Mesothelial cell of epicardium (in vitro differentiated cells): ENCODE measurements around the gene TSEN2. TPM values are rescaled to one million over a fixed set of nuclear protein-coding genes. Genes with fewer than 3 reads are reported as not detected.
A peak's percentile ranks its signal among the peaks of the same experiment; 100 is the strongest.

Experiments used
- DNase-seq, 2 experiments: peaks; one replicate each; pipeline ENCODE4 v3.0.0; 2021; ENCODE audit warnings: low spot score in 2 of 2; ENCODE audit not compliant: unreplicated experiment in 2 of 2
- H3K27ac Mint-ChIP-seq: 2 replicates; pipeline ENCODE4 v1.8.0; 2021; ENCODE audit warnings: mixed read lengths
- H3K27me3 Mint-ChIP-seq: 2 replicates; pipeline ENCODE4 v1.8.0; 2021; ENCODE audit warnings: low read depth, mixed read lengths
- H3K36me3 Mint-ChIP-seq: 2 replicates; pipeline ENCODE4 v1.8.0; 2021; ENCODE audit warnings: mixed read lengths
- H3K4me1 Mint-ChIP-seq: 2 replicates; pipeline ENCODE4 v1.8.0; 2021; ENCODE audit warnings: mixed read lengths
- H3K4me3 Mint-ChIP-seq: 2 replicates; pipeline ENCODE4 v1.8.0; 2021; ENCODE audit warnings: mild to moderate bottlenecking, moderate library complexity, mixed read lengths
- H3K9me3 Mint-ChIP-seq: 2 replicates; pipeline ENCODE4 v1.8.0; 2021; ENCODE audit warnings: mixed read lengths
- CTCF ChIP-seq: fragments of 200-600 bp; sonication (generic); IDR thresholded peaks from one replicate; pipeline ENCODE4 v1.5.0; 2021; ENCODE audit warnings: antibody characterized with exemption; ENCODE audit not compliant: unreplicated experiment
- total RNA-seq: library from RNA; stranded (reverse); gene quantifications from 3 replicates; pipeline ENCODE4 v1.2.1, GENCODE V29; 2021

The TSEN2 gene
- total RNA-seq, 1 donor from 2014 or later: 29.0 TPM

GRCh38 chr3:12558706-12559105, 74.4 kb downstream of the TSEN2 start:
- DNase-seq: no peak
- peaks cover 57% of the 10 kb centered on the region for H3K4me1 Mint-ChIP-seq
- H3K9me3 Mint-ChIP-seq: no peaks in the 10 kb centered on the region
- H3K27ac Mint-ChIP-seq: peak overlapping the region; percentile 97
- no peaks in the 10 kb centered on the region for H3K36me3 Mint-ChIP-seq
- peaks cover 6% of the 10 kb centered on the region for H3K27me3 Mint-ChIP-seq
- H3K4me3 Mint-ChIP-seq: peak overlapping the region; percentile 82
- no peak for TF ChIP-seq CTCF

- peak overlapping the region; percentile 23 for H3K4me3 Mint-ChIP-seq
- no peak for TF ChIP-seq CTCF
- DNase-seq: no peak
- H3K9me3 Mint-ChIP-seq: no peaks in the 10 kb centered on the region
- H3K36me3 Mint-ChIP-seq: peaks cover 2% of the 10 kb centered on the region
- peaks cover 59% of the 10 kb centered on the region for H3K4me1 Mint-ChIP-seq
- peaks cover 2% of the 10 kb centered on the region for H3K27me3 Mint-ChIP-seq
- H3K27ac Mint-ChIP-seq: peak overlapping the region; percentile 97
Measured at GRCh38 chr3:12559520-12559919, 75.2 kb downstream of the TSEN2 start.

DNA sequence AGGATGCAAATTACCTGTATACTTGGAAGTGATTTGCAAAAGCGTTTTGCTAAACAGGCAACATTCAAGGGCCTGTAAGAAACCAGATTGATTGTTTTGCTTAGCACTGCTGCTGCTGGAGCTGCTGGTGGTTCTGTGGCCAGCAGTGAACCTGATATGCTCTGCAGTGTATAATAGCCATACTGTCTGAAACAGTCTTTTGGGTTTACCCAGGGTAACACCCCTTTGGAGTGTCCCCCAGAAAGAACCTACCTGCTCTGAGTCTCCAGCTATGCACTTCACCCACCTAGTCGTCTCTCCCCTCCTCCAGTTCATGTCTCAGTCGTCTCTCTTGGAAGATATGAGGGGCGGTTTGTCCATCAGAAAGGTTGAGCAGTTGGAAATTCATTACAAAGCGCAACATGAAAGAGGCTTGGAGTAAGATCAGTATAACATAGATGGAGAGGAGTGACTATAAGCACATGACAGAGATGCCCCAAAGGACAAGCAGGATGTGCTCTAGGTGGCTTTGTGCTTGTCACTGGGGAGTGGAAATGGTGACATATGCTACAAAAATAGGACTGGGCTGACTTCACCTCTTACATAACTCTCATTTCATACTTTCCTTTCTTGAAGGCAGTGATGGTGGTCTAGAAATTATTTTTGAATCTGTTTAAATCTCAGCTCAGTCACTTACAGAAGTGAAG, 76.4 kb downstream of the TSEN2 start:
- Mint-ChIP-seq H3K27me3 (no peaks in the 10 kb centered on the region), H3K9me3 (no peaks in the 10 kb centered on the region), H3K4me3 (no peak overlapping the region), H3K4me1 (peaks cover 63% of the 10 kb centered on the region), H3K27ac (peak overlapping the region; percentile 58), H3K36me3 (peaks cover 10% of the 10 kb centered on the region)
- DNase-seq: no peak
- TF ChIP-seq CTCF: no peak

DNA sequence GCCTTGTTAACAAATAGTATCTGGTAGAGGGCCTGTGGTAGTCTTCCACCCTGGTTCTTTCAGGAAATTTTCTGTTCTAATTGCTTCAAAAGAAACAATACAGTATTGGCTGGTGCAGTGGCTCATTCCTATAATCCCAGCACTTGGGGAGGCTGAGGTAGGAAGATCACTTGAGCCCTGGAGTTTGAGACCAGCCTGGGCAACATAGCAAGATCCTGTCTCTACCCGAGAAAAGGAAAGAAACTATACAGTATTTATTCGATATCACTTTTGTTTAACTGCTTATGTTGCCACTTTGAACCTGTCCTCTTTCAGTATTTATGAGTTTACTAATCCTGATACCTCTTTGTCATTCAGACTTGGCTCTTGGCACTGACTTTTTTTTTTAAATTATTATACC, 77.1 kb downstream of the TSEN2 start:
- peaks cover 4% of the 10 kb centered on the region for H3K9me3 Mint-ChIP-seq
- H3K4me3 Mint-ChIP-seq: no peak overlapping the region
- H3K4me1 Mint-ChIP-seq: peaks cover 58% of the 10 kb centered on the region
- no peaks in the 10 kb centered on the region for H3K27me3 Mint-ChIP-seq
- no peak for TF ChIP-seq CTCF
- peak overlapping the region; percentile 75 for H3K27ac Mint-ChIP-seq
- DNase-seq: no peak
- peaks cover 14% of the 10 kb centered on the region for H3K36me3 Mint-ChIP-seq

DNA sequence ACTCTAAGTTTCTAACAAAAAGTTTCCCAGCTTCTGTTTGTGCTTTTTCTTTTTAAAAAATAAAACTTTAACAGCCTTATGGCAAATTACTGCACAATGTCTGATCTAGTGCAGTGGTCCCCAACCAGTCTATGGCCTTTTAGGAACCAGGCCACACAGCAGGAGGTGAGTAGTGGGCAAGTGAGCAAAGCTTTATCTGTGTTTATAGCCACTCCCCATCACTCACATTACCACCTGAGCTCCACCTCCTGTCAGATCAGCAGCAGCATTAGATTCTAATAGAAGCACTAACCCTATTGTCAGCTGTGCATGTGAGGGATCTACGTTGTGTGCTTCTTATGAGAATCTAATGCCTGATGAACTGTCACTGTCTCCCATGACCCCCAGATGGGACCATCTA, 78.2 kb downstream of the TSEN2 start:
- TF ChIP-seq CTCF: no peak
- peaks cover 56% of the 10 kb centered on the region for H3K4me1 Mint-ChIP-seq
- no peak overlapping the region for H3K4me3 Mint-ChIP-seq
- peaks cover 18% of the 10 kb centered on the region for H3K36me3 Mint-ChIP-seq
- H3K27ac Mint-ChIP-seq: peak overlapping the region; percentile 75
- H3K27me3 Mint-ChIP-seq: no peaks in the 10 kb centered on the region
- peaks cover 10% of the 10 kb centered on the region for H3K9me3 Mint-ChIP-seq
- no peak for DNase-seq
